Stomach (tissue), 4 donors: ENCODE results near the gene LTB4R2.

Experiments
- EP300 ChIP-seq: sonication (generic); formaldehyde crosslinking; IDR thresholded peaks from one replicate; pipeline ENCODE4 v1.6.1; 2017; ENCODE audit warnings: antibody characterized with exemption
- POLR2AphosphoS5 ChIP-seq, 3 donors: sonication (generic); formaldehyde crosslinking; IDR thresholded peaks; one replicate each; pipeline ENCODE4 v1.6.1; 2016; ENCODE audit warnings: antibody characterized with exemption in 3 of 3

DNA sequence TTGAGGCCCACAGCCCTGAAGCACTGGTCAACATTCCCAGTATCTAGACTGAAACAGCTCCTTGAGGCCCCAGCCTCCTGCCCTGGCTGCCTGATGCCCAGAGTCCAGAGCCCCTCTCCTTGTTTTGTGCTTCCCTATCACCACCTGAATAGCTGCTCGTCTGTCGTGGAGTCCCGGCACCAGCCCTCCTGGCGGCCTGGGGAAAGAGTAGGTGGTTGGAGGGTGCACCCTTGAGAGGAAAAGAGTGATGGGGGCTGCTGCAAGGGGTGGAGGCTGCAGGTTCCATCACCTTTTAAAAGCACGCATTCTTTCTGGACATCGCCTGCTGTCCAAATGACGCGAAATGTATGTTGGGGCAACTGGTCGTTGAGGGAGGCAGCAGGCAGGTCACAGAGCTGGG, 41.7 kb upstream of the LTB4R2 start:
- TF ChIP-seq EP300 = no peak
- no peak for TF ChIP-seq POLR2AphosphoS5 (IDR thresholded peaks at IDR 0.05)
